ENCODE measurements around the gene OR51G1.
"Not testable (repeated sequence)": the region's sequence is repeated elsewhere in the genome, so short reads cannot be mapped to it uniquely, and the experiment has no call there.

OR51G1 gene, protein sequence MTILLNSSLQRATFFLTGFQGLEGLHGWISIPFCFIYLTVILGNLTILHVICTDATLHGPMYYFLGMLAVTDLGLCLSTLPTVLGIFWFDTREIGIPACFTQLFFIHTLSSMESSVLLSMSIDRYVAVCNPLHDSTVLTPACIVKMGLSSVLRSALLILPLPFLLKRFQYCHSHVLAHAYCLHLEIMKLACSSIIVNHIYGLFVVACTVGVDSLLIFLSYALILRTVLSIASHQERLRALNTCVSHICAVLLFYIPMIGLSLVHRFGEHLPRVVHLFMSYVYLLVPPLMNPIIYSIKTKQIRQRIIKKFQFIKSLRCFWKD

DNA sequence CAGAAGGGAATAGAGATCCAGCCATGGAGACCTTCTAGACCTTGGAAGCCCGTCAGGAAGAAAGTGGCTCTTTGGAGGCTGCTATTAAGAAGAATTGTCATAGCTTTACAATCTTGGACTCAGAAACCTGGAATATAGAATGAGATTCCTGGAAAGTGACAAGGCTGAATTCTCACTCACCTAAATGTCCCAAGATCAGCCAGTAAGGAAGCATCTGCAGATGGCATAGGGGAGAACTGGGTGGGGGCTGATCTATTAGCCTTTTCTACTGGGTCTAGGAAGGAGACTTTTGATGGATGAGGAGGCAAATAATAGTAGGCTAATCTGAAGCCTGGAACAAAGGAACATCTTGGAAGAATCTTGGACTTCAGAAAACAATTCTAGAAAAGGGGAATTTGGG lies at the start of gene OR51G1:
OR51G1 (minus strand) TSS at position 101 of the 400 bp plus-strand sequence; CDS start at position 101, 0 bp downstream.
- FAIRE-seq, result no peak

DNA sequence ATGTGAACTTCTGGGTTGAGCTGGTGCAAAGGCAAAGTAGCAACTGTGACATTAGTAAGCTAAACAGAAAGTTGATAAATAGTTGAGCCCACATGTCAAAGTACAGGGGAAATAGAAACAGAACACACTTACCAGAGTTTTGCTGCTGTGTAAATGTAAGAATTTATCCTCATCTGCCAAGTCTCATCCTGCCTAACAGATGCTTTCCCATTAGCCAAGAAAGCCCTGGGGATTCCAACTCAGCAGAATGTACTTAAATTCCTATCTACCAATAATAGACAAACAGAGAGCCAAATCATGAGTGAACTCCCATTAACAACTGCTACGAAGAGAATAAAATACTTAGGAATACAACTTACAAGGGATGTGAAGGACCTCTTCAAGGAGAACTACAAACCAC lies 38.7 kb upstream of the OR51G1 start:
- no peak for FAIRE-seq

DNA sequence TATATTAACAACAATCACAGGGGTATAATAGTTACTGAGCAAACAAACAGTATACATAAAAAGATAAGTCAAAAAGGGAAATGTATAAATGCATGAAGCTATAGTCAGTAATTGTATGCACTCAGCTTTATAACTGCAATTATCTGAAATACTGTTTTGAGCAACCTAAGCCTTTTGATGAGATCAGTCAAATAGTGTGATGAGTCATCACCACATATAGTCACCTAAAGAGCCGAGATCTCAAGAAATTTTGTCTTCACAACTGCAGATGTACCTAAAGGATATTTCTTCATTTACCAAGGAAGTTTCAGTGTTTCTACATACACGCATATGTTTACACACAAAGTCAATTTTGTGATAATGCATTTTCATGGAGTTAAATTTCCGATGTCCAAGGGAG lies 36.7 kb upstream of the OR51G1 start:
- FAIRE-seq, result no peak

DNA sequence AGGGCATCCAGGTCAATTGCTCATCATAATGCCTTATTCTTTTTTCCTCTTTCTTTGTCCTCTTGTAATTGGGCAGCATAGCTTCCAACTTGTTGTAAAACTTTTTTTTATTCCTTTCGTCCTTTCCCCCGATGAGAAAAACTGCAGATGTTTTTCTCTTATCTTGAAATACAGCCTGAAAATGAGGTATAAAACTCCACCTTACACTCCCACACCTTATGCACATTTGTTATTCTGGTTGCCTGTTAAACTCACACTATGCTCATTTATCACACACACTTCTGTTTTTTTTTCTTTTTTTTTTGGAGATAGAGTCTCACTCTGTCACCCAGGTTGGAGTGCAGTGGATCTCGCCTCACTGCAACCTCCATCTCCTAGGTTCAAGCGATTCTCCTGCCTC lies 33.3 kb upstream of the OR51G1 start:
- no peak for FAIRE-seq

DNA sequence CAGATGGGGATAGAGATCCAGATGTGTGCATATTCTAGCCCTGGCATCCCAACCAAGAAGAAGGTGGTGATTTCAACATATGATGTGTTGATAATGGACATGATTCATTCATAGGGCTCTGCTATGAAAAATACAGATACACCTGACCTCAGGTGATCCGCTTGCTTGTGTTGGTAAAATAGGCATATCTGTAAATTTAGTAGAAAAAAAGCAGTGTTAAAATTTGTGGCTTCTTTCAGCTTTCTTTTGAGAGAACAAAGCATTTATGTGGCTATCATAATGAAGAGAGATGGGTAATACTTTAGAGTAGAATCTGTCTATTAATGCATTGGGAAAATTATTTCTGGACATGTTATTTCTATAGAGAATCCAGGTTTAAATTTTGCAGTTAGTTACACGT lies 31.5 kb upstream of the OR51G1 start, which contains the start of gene OR51A2:
OR51A2 (minus strand) TSS at position 101 of the 400 bp plus-strand sequence; CDS start at position 101, 0 bp downstream.
- FAIRE-seq, result not testable (repeated sequence)

DNA sequence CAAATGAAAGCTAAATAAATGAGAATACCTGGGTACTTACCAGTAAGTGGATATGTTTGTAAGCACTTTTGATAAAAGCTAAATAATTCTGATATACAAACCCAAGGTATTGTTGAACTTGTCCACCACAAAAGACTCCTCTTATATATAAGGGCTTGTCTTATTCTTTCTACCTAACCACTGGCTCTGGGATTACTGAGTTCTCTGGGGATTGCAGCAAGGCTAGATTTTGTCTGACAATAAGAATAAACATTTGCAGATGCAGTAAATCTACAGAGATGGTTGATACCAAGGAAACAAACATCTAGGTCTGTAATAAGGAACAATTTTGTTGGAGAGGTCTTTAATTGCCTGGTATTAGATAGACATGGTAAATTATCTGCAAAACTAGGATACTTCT lies 23.4 kb upstream of the OR51G1 start, which contains the start of gene OR51A4:
OR51A4 (minus strand) TSS at position 101 of the 400 bp plus-strand sequence. CDS start 505 bp downstream, outside the sequence.
- no peak for FAIRE-seq

DNA sequence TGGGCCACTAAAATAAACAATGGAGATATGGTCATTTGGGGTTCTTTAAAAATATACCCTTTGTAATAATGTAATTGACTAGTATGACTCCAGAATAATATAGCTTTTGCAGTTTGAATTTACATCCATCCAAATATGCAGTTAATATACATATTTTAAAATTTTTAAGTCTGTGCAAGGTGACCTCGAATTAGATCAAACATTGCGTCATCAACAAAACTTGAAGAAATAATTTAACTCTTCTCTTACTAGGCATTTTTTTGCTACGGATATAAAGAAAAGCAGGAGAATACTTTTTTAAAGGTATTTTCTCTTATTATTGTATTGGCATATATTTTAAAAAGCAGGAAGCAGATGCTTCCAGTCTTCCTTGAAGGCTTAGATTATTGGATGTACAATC lies 12.6 kb upstream of the OR51G1 start:
- no peak for FAIRE-seq

DNA sequence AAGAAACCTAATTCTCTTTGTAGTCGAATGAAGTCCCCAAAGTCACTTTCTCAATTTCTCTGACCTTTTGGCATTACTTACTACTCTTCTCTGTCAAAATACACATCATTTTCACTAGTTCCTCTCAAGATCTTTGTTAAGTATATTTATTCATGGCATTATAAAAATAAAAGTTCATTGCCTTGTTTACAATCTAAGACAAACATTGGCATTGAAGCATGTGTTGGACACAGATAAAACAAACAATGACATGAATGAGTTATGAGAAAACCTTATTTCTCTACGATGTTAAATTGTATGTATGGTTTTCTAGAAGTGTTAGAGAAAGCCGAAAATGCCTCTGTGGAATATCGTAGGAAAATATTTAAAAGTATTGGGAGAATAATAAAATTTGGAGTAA lies 8.6 kb upstream of the OR51G1 start:
- FAIRE-seq, result no peak

DNA sequence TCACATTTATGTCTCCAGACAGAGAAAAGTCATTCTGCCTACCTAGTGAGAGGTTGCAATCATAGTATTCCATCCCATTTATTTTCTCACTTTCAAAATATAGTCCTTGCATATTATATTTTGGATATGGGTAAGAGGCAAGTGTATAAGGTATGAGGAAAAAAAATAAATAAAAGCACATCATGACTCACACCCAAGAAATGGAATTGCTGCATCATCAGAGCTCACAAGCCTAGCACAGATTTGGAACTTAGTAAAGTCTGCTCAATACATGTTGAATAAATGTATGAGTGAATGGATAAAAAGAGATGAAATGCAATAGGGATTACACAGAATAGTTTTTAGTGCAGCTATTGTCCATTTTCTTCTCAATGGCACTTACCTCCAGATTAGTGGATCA lies 2.5 kb upstream of the OR51G1 start:
- no peak for FAIRE-seq

DNA sequence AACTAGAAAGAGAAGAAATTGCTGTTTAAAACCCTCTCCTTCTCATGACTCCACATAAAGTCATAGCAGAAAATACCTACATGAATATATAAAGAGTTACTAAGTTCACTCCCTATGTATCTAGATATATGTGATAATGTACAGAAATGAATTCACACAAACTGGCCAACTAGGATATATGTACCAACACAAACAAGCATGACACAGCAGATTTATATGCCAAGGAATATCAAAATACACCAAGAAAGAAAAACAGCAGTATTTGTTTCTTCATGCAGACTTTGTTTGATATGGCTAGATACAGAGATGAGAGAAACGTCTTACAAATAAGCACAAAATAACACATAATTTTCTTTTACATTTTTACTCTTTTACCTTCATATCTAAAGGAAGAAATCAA lies 1.8 kb downstream of the OR51G1 start:
- no peak for FAIRE-seq

DNA sequence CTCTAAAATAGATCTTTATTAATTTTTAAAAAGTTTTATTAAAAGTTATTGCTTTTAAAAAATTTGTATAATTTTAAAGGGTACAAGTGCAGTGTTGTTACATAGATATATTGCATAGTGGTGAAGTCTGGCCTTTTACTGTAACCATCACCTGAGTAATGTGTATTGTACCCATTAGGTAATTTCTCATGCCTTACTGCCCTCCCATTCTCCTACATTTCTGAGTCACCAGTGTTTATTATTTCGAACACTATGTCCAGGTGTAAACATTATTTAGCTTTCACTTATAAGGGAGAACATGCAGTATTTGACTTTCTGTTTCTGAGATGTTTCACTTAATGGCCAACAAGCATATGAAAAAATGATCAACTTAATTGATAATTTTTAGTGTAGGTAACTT lies 2.3 kb downstream of the OR51G1 start:
- no peak for FAIRE-seq

DNA sequence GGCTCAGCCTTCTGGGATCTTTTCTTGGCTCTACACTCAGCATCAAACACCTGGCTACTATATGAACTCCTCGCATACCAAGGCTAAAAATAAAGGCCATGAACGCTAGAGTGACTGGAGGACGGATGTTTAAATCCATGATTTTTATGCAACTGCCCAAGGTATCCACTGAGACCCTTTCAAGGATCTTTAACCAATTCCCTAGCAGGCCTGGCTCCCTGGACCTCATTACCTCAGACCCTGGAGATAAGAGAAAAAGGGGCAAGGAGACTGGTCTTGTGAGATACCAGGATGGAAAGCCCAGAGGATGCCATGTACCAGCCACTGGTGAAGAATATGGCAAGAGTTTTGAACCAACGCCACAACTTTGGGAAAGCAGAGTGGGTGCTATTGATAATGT lies 4.9 kb downstream of the OR51G1 start, which contains the start of gene OR51G2:
OR51G2 (minus strand) TSS at position 101 of the 400 bp plus-strand sequence. CDS start 3,687 bp downstream, outside the sequence.
- FAIRE-seq, result no peak

DNA sequence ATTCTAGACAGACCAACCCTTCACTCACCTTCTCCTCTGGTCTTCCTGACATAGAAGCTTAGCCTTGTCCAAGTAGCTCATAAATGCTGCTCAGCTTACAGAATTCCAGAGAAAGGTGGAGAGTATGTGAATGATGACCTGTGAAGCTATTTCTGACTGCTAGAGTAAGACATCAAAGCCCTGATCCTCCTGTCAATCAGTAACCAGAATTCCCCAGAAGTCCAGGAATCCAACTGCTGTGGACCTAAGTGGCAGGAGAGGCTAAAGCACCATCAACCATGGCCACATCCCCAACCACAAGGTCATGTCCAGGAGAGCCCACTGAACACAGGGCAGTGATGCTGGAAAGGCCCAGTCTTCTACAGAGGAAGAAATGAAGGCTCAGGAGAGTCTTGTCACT lies 7.6 kb downstream of the OR51G1 start:
- no peak for FAIRE-seq

DNA sequence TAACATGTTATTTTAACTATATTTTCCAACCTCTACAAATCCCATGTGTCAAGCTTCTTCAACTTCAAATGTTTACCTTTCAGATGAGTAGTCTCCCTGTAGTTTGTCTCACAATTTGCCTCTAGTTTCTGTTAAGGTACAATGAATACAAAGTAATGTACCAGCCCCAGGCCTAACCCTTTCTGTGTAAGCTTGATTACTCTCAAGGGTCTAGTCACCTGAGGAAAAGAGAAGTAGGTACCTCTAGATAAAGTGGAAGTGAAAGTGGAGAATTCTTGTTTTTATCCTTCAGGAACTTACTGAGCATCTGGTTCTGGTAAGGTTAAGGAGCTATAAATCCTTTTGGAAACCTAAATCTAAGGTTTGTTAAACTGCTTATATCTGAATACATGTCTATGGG lies 20.7 kb downstream of the OR51G1 start, which contains the start of gene OR51A7:
OR51A7 (plus strand) TSS at position 300 of the 400 bp plus-strand sequence. CDS start 3,587 bp downstream, outside the sequence.
- no peak for FAIRE-seq

DNA sequence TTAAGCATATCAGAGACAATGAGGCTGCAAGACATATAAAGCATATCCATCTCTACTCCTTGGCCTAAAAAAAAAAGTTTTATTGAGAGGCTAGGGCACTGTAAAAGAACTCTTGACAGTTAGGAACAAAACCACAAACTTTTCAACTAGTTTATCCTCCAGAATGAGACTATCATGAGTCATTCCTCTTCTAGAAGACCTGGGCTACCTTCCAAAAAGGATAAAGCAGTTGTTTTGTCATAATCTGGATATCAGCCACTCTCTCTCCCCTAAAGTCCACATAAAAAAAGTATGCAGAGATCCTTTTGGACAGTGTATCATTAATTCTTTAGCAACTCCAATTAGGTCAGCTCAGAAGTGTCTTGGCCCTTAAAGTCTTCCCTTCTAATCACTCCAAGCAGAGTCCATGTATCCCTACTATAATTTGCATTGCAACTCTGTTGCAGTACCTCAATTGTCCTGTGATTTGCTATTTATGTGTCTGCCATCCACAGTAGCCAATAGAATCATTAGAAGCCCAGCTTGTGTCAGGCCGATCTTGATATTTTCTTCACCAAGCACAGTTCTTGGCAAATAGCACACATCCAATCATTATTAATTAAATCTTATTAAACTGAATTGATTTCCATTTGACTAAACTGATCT lies 32.0 kb downstream of the OR51G1 start:
- no peak for FAIRE-seq

DNA sequence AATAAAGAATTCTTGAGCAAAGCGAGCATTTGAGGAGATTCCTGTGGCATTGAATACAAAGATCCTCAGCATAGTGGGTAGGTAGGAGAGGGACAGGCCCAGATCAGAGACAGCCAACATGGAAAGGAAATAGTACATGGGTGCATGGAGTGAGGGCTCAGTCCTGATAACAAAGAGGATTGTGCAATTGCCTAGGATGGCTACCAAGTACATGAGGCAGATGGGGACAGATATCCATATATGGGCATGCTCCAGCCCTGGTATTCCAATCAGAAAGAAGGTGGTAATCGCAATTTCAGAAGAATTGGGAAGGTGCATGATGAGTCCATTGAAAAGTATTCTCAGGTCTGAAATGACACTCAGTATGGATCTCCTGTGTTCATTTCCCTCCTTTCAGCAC lies 33.9 kb downstream of the OR51G1 start:
- no peak for FAIRE-seq

DNA sequence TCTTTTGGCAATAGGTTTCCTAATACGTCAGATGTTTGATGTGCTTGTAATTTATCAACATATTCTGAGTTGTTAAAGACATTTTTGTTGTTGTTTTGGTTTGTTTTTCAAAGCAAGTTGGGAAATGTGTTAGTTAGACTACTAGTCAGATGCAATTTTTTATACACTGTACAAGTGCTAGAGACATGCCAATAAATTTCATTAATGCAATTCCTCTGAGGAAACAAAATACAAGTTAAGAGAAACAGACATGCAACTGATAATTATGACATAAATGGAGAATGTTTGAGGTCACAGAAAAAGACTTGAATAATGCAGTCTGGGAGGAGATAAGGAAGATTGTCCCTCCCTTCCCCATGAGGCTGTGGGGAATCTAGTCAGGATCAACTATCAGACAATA lies 36.5 kb downstream of the OR51G1 start:
- no peak for FAIRE-seq

DNA sequence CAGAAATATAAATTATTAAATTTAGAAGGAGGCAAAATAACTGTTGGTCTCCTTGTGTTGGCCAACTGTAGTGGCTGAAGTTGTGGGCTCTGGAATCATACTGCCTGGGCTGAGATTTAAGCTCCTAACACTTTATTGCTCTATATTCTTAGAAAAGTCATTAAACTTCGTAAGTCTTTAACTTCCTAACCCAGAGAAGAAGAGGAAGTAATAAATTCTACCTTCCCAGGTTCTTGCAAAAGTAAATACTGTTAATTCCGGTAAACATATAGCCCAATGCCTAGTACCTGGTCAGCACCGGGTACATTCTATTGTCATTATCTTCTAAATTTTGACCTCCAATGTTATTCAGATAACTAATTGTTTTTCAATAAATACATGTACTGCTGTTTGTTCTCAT lies 38.0 kb downstream of the OR51G1 start:
- no peak for FAIRE-seq

DNA sequence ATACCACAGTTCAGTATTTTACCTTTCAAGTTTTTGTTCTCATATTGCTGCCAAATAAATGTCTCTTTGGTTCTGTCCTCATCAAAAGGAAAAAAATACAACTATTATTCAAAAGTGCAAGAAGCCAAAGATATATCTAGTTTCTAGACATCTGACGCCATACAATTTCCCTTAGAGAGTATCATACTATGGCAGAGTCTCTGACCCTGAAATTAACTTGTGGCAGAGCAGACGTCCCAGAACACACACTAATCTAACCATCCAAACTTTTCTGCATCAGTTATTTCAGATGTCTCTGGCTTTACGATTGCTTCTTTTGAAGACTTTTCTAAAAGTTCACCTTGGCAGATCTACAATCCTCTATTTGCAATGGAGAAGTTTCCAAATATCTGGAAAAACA lies 39.8 kb downstream of the OR51G1 start:
- FAIRE-seq, result no peak

DNA sequence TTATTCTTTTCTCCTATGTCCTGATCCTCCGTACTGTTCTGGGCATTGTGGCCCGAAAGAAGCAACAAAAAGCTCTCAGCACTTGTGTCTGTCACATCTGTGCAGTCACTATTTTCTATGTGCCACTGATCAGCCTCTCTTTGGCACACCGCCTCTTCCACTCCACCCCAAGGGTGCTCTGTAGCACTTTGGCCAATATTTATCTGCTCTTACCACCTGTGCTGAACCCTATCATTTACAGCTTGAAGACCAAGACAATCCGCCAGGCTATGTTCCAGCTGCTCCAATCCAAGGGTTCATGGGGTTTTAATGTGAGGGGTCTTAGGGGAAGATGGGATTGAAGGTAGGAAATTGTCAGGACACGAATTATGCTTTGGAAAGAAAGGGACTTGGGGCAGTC lies 41.6 kb downstream of the OR51G1 start:
- FAIRE-seq, result no peak

DNA sequence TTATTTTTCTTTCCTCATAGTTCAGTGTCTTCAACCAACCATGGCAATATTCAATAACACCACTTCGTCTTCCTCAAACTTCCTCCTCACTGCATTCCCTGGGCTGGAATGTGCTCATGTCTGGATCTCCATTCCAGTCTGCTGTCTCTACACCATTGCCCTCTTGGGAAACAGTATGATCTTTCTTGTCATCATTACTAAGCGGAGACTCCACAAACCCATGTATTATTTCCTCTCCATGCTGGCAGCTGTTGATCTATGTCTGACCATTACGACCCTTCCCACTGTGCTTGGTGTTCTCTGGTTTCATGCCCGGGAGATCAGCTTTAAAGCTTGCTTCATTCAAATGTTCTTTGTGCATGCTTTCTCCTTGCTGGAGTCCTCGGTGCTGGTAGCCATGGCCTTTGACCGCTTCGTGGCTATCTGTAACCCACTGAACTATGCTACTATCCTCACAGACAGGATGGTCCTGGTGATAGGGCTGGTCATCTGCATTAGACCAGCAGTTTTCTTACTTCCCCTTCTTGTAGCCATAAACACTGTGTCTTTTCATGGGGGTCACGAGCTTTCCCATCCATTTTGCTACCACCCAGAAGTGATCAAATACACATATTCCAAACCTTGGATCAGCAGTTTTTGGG lies 42.2 kb downstream of the OR51G1 start, which contains the start of gene OR51T1:
OR51T1 (plus strand) TSS at position 41 of the 641 bp plus-strand sequence; CDS start at position 41, 0 bp downstream.
- FAIRE-seq, result no peak

DNA sequence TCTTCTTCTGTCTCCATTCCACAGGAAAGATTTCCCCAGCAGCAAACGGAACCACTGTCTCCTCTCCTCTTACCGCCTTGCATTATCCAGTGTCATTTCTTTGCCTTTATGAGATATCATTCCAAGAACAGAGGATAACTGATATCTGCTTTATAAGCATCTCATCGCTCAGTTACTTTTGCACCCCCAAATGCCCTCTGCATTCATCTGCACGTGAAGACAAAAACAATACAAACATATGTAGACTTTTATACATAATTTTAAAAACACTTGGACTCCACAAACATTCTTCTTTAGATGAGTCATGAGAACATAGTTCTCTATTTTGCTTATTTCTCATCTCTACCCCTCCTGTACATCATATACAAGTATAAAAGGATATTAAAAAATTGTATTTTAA lies 43.0 kb downstream of the OR51G1 start:
- FAIRE-seq, result no peak

Data from islet of Langerhans (tissue), 1 donor.